Measurements from ENCODE around the gene MEIOSIN.
"Not testable (repeated sequence)": the region's sequence is repeated elsewhere in the genome, so short reads cannot be mapped to it uniquely, and the experiment has no call there.

Gene MEIOSIN, protein sequence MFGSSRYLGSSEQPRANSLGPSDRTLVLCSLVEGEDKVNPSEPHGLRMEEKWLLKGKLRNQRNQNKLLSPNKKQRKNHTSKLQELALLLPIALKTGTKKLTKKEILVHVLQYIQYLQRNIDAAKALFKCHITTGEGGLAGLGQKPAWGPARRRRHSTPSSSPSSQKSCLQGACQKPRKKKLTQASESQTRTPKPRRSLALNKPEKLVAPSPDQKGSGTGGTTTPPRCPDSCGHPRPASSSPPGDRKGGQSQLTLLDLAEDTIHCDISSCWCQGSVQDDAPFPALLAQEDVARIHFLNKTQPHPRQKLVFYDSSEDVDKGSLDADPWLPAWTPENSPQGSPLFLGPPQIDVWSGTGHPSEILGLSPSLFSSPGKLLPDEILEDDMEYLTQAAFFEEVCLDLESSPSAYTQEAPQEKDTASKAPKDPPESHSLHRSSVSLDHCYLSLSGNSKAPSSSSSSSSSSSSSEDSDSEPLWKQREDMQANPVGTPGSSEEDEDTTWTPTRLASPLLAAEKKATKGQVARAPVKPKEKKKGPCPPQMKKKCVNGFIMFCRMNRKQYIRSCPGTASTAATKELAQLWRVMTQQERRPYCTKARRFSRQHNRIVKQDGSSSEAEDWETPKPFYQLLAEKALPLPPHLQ

GRCh38 chr19:45733160-45733810, at the start of gene MEIOSIN:
MEIOSIN (plus strand) TSS chr19:45733439; CDS start chr19:45735377, 1,938 bp downstream.
- no peak for DNase-seq (ENCODE audit: extremely low read depth in 1 of 2, low read depth in 1 of 2)

DNA sequence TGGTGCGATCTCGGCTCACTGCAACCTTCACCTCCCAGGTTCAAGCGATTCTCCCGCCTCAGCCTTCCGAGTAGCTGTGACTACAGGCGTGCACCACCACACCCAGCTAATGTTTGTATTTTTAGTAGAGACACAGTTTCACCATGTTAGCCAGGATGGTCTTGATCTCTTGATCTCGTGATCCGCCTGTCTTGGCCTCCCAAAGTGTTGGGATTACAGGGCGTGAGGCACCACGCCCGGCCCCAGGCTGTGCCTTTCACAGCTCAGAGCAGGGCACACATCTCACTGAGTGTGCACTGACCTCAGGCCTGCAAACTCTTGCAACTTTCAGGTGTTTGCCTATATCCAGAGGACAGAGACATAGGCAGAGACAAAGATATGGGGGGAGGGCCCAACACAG, 48.2 kb upstream of the MEIOSIN start:
- not testable (repeated sequence) for DNase-seq (ENCODE audit: extremely low read depth in 1 of 2, low read depth in 1 of 2)

DNA sequence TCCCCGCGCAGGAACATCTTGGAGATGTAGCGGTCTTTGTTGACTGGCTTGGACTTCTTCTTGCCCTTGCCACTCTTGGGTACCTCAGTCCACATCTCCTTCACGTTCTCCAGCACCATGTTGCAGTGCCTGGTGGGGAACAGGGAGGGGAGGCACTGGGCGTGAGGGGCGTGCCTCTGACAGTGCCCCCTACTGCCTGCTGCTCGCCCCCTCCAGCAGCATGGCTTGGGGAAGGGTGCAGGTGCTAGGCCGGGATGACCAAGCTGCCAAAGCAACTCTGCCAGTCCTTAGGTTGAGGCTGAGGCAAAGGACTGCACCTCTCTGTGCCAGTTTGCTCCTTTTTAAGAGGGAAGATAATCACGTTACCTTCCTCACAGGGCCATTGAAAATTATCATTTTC, 45.6 kb upstream of the MEIOSIN start:
- no peak for DNase-seq (ENCODE audit: extremely low read depth in 1 of 2, low read depth in 1 of 2)

GRCh38 chr19:45691516-45692186, 41.6 kb upstream of the MEIOSIN start, which contains the start of gene SNRPD2:
SNRPD2 (minus strand) TSS chr19:45691953; CDS start chr19:45691888, 65 bp downstream.
- DNase-seq (ENCODE audit: extremely low read depth in 1 of 2, low read depth in 1 of 2) = peak; percentile 80 to 87

- DNase-seq (ENCODE audit: extremely low read depth in 1 of 2, low read depth in 1 of 2) = peak; percentile 88 to 96
Observed at GRCh38 chr19:45692187-45693105, 40.8 kb upstream of the MEIOSIN start, which contains the start of gene QPCTL. QPCTL (plus strand) TSS chr19:45692666; CDS start chr19:45692704, 38 bp downstream.

- peak in 1 of 2 donors; percentile 74 for DNase-seq (ENCODE audit: extremely low read depth in 1 of 2, low read depth in 1 of 2)
Observed at GRCh38 chr19:45693106-45693788, 40.0 kb upstream of the MEIOSIN start.

DNA sequence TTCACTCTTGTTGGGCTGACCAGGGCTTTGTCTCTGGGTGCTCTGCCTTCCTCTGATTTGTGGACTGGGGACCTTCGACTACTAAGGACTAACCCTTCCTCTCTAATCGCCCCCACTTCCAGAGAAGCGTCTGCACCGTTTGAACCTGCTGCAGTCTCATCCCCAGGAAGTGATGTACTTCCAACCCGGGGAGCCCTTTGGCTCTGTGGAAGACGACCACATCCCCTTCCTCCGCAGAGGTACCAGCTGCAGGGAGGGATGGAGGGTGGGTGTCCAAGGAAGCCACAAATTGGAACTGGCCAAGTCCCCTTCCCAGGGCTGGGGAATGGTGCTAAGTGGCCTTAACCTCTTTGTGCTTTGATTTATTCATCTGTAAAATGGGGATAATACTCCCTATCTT, 31.6 kb upstream of the MEIOSIN start:
- no peak for DNase-seq (ENCODE audit: extremely low read depth in 1 of 2, low read depth in 1 of 2)

DNA sequence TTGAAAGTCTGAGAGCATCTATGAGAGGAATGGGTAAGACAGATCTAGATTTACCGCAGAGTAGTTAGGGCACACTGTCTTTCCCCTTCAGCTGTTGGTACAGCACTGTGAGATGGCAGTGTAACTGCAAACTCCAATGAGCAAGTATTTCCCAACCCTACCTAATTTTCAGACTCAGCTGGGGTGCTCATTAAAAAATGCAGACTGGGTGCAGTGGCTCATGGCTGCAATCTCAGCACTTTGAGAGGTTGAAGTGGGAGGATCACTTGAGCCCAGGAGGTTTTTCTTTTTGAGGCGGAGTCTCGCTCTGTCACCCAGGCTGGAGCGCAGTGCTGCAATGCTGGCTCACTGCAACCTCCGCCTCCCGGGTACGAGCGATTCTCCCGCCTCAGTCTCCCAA, 28.1 kb upstream of the MEIOSIN start:
- no peak for DNase-seq (ENCODE audit: extremely low read depth in 1 of 2, low read depth in 1 of 2)

DNA sequence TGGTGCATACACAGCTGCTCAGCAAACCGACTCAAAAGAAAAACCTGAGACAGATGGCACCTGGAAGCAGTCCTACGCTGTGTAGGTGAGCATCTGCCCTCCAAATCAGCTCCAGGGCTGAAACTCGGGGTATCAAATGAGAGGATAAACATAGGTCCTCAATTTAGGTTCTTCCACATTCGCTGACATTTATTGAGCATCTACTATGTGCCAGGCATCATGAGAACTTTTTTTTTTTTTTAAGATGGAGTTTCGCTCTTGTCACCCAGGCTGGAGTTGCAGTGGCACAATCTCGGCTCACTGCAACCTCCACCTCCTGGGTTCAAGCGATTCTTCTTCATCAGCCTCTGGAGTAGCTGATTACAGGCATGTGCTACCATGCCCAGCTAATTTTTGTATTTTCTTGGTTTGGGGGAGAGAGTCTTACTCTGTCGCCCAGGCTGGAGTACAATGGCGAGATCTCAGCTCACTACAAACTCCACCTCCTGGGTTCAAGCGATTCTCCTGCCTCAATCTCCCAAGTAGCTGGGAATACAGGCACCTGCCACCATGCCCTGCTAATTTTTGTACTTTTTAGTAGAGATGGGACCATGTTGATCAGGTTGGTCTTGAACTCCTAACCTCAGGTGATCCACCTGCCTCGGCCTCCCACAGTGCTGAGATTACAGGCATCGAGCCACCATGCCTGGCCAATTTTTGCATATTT, 27.4 kb upstream of the MEIOSIN start:
- no peak for DNase-seq (ENCODE audit: extremely low read depth in 1 of 2, low read depth in 1 of 2)

- DNase-seq (ENCODE audit: extremely low read depth in 1 of 2, low read depth in 1 of 2) = no peak
Observed at GRCh38 chr19:45710356-45711130, 22.7 kb upstream of the MEIOSIN start.

DNA sequence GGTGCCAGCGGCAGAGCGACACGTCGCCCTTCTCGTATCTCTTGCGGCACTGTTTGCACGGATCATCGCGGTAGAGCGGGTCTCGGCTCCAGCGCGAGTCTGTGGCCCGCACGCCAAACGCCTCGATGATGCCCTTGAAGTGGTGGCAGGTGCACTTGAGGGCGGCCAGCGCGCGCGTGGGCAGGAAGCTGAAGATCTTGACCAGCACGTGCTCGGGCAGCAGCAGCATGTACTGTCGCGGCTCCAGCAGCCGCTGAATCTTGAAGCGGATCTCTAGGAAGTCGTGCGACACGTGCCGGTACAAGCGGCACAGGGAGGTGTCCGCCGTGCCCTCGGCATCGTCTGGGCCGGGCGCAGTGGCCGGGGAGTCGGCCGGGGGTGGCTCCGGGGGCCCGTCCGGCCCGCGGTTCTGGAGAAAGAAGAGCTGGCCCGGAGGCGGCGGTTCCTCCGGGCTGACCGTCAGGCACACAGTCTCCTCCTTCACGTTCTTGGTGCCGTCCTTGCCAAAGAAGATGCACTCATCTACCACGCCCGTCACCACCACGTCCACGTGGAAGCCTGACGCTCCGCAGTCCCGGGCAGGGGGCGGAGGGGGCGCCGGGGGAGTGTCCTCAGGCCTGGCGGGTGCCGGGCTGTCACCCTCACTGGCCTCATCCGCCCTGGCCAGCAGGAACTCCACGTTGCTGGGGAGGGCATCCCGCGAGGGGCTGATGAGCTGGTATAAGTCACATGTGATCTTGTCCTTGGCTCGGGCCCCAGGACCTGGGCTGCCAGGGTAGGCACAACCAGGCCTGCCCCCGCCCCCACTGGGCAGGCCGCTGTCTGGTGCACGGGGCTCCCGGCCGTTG, 21.2 kb upstream of the MEIOSIN start:
- no peak for DNase-seq (ENCODE audit: extremely low read depth in 1 of 2, low read depth in 1 of 2)

- DNase-seq (ENCODE audit: extremely low read depth in 1 of 2, low read depth in 1 of 2) = no peak
Observed at GRCh38 chr19:45712699-45713067, 20.6 kb upstream of the MEIOSIN start.

DNA sequence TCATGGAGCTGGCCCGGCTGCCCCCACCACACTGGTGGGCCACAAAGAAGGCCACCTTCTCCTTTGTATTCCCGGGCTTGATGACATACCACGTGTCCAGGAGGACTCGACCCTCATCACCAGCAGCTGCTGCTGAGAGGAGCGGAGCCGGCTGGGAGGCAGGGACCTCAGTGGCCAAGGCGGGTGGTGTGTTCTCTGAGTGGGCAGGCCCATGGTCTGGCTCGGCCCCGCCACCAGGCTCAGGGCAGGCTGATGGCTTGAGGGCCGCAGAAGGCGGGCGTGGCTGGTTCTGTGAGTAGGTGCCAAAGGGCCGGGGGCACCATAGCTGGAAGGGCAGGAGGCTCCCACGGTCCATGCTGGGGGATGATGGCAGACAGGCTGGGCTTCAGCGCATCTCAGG, 20.1 kb upstream of the MEIOSIN start:
- DNase-seq (ENCODE audit: extremely low read depth in 1 of 2, low read depth in 1 of 2) = no peak

DNA sequence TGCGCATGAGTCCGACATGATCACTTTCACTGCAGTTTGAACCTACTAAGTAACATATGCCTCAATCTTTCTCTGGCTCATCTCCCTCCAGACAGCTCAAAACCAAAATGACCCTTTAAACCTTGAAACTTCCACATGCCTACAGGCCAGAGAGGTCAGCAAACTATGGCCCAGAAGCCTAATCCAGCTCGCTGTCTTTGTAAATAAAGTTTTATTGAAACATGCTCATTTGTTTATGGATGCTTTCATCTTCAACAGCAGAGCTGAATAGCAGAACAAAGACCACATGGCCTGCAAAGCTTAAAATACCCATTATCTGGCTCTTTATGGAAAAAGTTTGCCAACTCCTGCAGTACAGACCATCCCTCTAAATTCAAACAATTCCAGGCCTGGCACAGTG, 18.1 kb upstream of the MEIOSIN start:
- DNase-seq (ENCODE audit: extremely low read depth in 1 of 2, low read depth in 1 of 2) = no peak

GRCh38 chr19:45716359-45717130, 16.7 kb upstream of the MEIOSIN start:
- no peak for DNase-seq (ENCODE audit: extremely low read depth in 1 of 2, low read depth in 1 of 2)
